Suprapubic skin (tissue), 4 donors: ENCODE results near the gene MAP2K6. TPM values are rescaled to one million over a fixed set of nuclear protein-coding genes. Genes with fewer than 3 reads are reported as not detected.
A peak's percentile ranks its signal among the peaks of the same experiment; 100 is the strongest.
"Not testable (repeated sequence)": the region's sequence is repeated elsewhere in the genome, so short reads cannot be mapped to it uniquely, and the experiment has no call there.

Source experiments
- DNase-seq, 2 donors: peaks; one replicate each; pipeline ENCODE4 v3.0.0-alpha.2; 2019; ENCODE audit warnings: low spot score in 2 of 2
- H3K27ac ChIP-seq: fragments of 200-600 bp; sonication (generic); one replicate; pipeline ENCODE4 v1.5.1; 2019
- H3K27me3 ChIP-seq: fragments of 200-600 bp; sonication (generic); one replicate; pipeline ENCODE4 v1.5.1; 2019
- H3K36me3 ChIP-seq: fragments of 200-600 bp; sonication (generic); one replicate; pipeline ENCODE4 v1.5.1; 2019
- H3K4me1 ChIP-seq: fragments of 200-600 bp; sonication (generic); one replicate; pipeline ENCODE4 v1.5.1; 2019
- H3K4me3 ChIP-seq: fragments of 200-600 bp; sonication (generic); one replicate; pipeline ENCODE4 v1.5.1; 2019; ENCODE audit warnings: mild to moderate bottlenecking
- H3K9me3 ChIP-seq: fragments of 200-600 bp; sonication (generic); one replicate; pipeline ENCODE4 v1.5.1; 2019
- CTCF ChIP-seq, 2 donors: fragments of 200-600 bp in 1 of 2; fragments of 450-650 bp in 1 of 2; sonication (generic) in 1 of 2; IDR thresholded peaks; one replicate each; pipeline ENCODE4 v1.5.1; 2016 to 2019; ENCODE audit warnings: antibody characterized with exemption in 2 of 2, mild to moderate bottlenecking in 1 of 2, moderate library complexity in 1 of 2
- EP300 ChIP-seq: sonication (generic); formaldehyde crosslinking; IDR thresholded peaks from one replicate; pipeline ENCODE4 v1.6.1; 2017; ENCODE audit warnings: antibody characterized with exemption
- POLR2A ChIP-seq, 2 donors: fragments of 450-650 bp; IDR thresholded peaks; one replicate each; pipeline ENCODE4 v1.6.1; 2017; ENCODE audit warnings: antibody characterized with exemption in 2 of 2, mild to moderate bottlenecking in 2 of 2, moderate library complexity in 2 of 2
- POLR2AphosphoS5 ChIP-seq, 3 donors: sonication (generic); formaldehyde crosslinking; IDR thresholded peaks; one replicate each; pipeline ENCODE4 v1.6.1; 2017; ENCODE audit warnings: antibody characterized with exemption in 3 of 3
- WGBS: methylation state at CpG from one replicate; pipeline ENCODE4 v1.1.5; 2018; 5-methylcytosine and 5-hydroxymethylcytosine counted together
- total RNA-seq, 4 donors: library from RNA; depleted of rRNA; stranded (reverse); fragments of >200 nt; gene quantifications; one replicate each; pipeline ENCODE4 v1.1.0, GENCODE V29; 2016

Gene MAP2K6
- total RNA-seq, 4 donors from 2014 or later: 2.4 to 6.3 (median 3.9) TPM

- 92% methylated on average over 6 of the region's 6 CpGs for WGBS
- Histone ChIP-seq H3K36me3 (no peaks in the 10 kb centered on the region), H3K27ac (no peak overlapping the region), H3K4me1 (peaks cover 22% of the 10 kb centered on the region), H3K4me3 (no peak overlapping the region), H3K9me3 (no peaks in the 10 kb centered on the region), H3K27me3 (no peaks in the 10 kb centered on the region)
- no peak for DNase-seq
- TF ChIP-seq CTCF (IDR thresholded peaks at IDR 0.05): no peak
These were observed 62.9 kb downstream of the MAP2K6 start for GRCh38 chr17:69477204-69477902.

- no peaks in the 10 kb centered on the region for H3K27me3 ChIP-seq
- no peak for TF ChIP-seq POLR2A (IDR thresholded peaks at IDR 0.05)
- WGBS: 95% methylated on average over 4 of the region's 4 CpGs
- H3K27ac ChIP-seq: no peak overlapping the region
- H3K9me3 ChIP-seq: no peaks in the 10 kb centered on the region
- H3K4me1 ChIP-seq: peaks cover 22% of the 10 kb centered on the region
- no peaks in the 10 kb centered on the region for H3K36me3 ChIP-seq
- DNase-seq: no peak
- no peak overlapping the region for H3K4me3 ChIP-seq
These were observed 63.4 kb downstream of the MAP2K6 start for GRCh38 chr17:69477903-69478266.

- H3K36me3 ChIP-seq: no peaks in the 10 kb centered on the region
- H3K4me3 ChIP-seq: no peak overlapping the region
- 86% methylated on average over 4 of the region's 4 CpGs for WGBS
- peaks cover 17% of the 10 kb centered on the region for H3K4me1 ChIP-seq
- DNase-seq: no peak
- H3K9me3 ChIP-seq: no peaks in the 10 kb centered on the region
- TF ChIP-seq POLR2AphosphoS5 (IDR thresholded peaks at IDR 0.05) (no peak), CTCF (IDR thresholded peaks at IDR 0.05) (no peak), EP300 (no peak), POLR2A (IDR thresholded peaks at IDR 0.05) (no peak)
- H3K27ac ChIP-seq: no peak overlapping the region
- no peaks in the 10 kb centered on the region for H3K27me3 ChIP-seq
These were observed 64.4 kb downstream of the MAP2K6 start for GRCh38 chr17:69478916-69479315.

- not testable (repeated sequence) for H3K36me3 ChIP-seq, DNase-seq, H3K4me3 ChIP-seq, H3K4me1 ChIP-seq, H3K9me3 ChIP-seq, H3K27me3 ChIP-seq, H3K27ac ChIP-seq
- 96% methylated on average over 7 of the region's 7 CpGs for WGBS
These were observed 65.3 kb downstream of the MAP2K6 start for GRCh38 chr17:69479756-69480155.

GRCh38 chr17:69480245-69480644 lies 65.7 kb downstream of the MAP2K6 start:
- WGBS: 29% methylated on average over 4 of the region's 4 CpGs
- Histone ChIP-seq H3K4me1 (peaks cover 8% of the 10 kb centered on the region), H3K27ac (peak overlapping the region; percentile 8), H3K27me3 (no peaks in the 10 kb centered on the region), H3K36me3 (no peaks in the 10 kb centered on the region), H3K4me3 (no peak overlapping the region), H3K9me3 (no peaks in the 10 kb centered on the region)
- no peak for DNase-seq
- TF ChIP-seq POLR2AphosphoS5 (IDR thresholded peaks at IDR 0.05): peak in 1 of 3 donors; percentile 37
- TF ChIP-seq POLR2A (IDR thresholded peaks at IDR 0.05): no peak

GRCh38 chr17:69485251-69485661 lies 70.8 kb downstream of the MAP2K6 start:
- Histone ChIP-seq H3K9me3 (no peaks in the 10 kb centered on the region), H3K27me3 (no peaks in the 10 kb centered on the region), H3K4me1 (peaks cover 20% of the 10 kb centered on the region), H3K27ac (peak overlapping the region; percentile 75), H3K4me3 (peak overlapping the region; percentile 22), H3K36me3 (no peaks in the 10 kb centered on the region)
- no peak for DNase-seq
- 68% methylated on average over 3 of the region's 3 CpGs for WGBS
- TF ChIP-seq POLR2A (IDR thresholded peaks at IDR 0.05) (no peak), CTCF (IDR thresholded peaks at IDR 0.05) (no peak), POLR2AphosphoS5 (IDR thresholded peaks at IDR 0.05) (no peak), EP300 (no peak)
